Stimulated activated CD4-positive, alpha-beta T cell treated with anti-CD3 and anti-CD28 coated beads, Interleukin-12 subunit alpha, Interleukin-12 subunit beta, amount 100 ng/mL, for 4 hours (primary cell): ENCODE results near the gene GPATCH3.
"Not testable (repeated sequence)": the region's sequence is repeated elsewhere in the genome, so short reads cannot be mapped to it uniquely, and the experiment has no call there.

Experiments used
- DNase-seq: peaks from one replicate; pipeline ENCODE4 v3.0.0-alpha.2; 2020

Gene GPATCH3

GRCh38 chr1:26862781-26863684 lies 37.2 kb downstream of the GPATCH3 start, which contains the start of gene SFN:
SFN (plus strand) TSS chr1:26863149; CDS start chr1:26863213, 64 bp downstream.
- DNase-seq, result peak; percentile 42

GRCh38 chr1:26861889-26862378 lies 38.3 kb downstream of the GPATCH3 start:
- DNase-seq, result no peak

DNA sequence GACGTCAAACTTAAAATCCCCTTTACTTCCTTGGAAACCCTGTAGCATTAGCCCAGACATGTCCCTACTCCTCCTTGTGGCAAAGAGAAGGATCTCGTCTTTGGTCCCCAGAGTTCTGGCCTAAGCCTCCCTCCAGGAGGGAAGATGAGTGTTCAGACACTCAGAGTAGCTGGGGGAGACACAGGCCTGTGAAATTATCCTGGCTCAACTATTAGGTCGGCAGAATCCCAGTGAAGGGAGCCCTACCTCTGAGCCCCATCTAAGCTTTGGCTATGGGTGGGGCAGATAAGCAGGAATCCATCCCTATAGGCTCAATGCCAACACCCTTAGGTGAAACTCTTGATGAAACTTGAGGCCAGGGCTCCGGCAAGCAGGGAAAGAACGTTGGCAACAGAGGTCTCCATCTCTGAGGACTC lies 39.0 kb downstream of the GPATCH3 start:
- DNase-seq, result no peak

GRCh38 chr1:26858891-26859640 lies 41.2 kb downstream of the GPATCH3 start:
- DNase-seq, result no peak

DNA sequence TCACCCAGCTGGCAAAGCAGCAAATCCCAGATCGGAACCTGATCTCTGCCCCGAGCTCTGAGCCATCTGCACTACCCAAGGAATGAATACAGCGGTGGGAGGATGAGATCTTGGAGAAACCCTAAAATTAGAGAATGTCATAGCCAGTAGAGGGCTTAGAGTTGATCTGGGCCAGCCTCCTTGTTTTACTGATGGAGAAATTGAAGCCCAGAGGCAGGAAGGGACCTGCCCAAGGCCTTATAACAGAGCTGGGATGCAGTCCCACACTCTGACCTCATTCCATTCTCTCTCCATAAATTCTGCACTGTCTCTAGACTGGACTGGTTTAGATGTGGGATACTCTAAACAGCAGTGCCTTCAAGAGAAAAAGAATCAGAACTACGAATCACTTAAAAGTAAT lies 42.1 kb downstream of the GPATCH3 start:
- no peak for DNase-seq

- no peak for DNase-seq
These were observed 42.7 kb downstream of the GPATCH3 start for GRCh38 chr1:26857473-26858060.

DNA sequence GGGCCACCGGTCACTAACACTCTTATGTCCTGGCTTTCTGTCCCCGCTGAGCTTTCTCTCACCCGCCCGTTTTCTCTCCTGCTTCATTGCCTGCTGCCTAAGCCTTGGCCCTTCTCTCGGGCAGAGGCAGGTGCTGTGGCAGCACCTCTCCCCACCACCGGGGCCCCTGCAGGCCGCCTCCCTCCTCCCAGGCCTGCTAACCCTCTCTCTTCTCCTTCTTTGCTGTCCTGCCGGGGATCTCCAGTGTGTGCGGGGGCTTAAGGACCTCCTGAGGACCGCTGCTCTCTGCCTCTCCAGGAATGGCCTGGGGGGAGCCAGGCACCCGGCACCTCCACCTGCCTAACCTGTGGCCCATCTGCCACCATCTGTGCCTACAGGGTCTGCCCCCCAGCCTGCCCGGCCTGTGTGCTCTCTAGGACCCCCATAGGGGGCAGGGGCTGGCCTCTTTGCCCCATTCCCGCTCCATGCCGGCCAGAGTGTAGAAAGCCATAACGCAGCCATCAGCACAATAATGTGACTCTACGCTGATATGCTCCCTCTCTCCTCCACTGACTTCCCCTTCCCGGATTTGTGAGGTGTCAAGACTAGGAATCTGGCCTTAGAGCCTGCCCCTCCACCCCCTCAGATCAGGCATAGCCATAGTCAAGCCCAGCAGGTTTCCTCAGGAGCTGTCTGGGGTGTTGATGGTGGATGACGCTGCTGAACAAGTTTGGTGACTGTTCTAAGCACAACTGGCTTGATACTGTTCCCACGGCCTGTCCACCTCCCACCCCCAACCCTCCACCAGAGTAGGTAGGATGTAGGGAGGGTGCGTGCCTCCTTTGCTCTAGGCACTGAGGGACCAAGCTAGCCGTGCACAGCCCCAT lies 43.4 kb downstream of the GPATCH3 start:
- no peak for DNase-seq

DNA sequence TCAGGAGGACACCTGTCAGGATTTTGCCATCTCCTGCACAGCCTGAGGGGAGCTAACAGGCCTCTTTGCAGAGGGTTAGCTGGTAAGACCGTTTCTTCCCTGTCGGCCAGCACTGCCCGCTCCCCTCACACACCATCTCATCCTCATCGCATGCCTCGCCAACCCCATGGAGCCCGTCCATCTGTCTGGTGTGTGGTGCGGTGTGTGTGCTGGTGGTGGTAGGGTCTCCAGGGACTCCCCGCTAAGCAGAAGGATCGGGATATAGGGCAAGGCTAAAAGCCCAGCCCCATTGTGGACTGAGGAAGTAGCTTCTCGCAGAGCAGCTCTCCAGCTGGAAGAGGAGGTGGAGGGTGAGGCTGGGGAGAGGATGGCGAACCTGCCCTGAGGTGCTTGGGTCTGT lies 44.1 kb downstream of the GPATCH3 start:
- no peak for DNase-seq

- no peak for DNase-seq
These were observed 44.6 kb downstream of the GPATCH3 start for GRCh38 chr1:26855636-26856035.

- DNase-seq, result no peak
These were observed 45.4 kb downstream of the GPATCH3 start for GRCh38 chr1:26854906-26855305.

DNA sequence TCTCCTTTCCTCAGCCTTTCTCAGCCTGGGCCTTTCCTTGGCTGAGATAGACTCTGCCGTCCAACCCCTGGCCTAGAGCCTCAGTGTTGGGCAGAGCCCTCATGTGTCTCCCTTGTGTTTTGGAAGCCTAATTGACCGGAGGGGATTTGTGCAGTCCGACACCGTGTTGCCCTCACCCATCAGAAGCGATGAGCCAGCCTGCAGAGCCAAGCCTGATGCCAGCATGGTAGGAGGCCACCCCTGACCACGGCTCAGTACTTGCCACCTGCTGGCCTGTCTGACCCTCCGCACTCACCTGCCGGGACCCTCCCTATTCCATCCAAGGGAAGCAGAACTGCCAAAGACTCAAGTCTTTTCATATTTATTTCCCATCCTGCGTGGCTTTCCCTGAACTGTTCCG lies 46.7 kb downstream of the GPATCH3 start:
- DNase-seq, result no peak

- peak; percentile 81 for DNase-seq
These were observed 47.1 kb downstream of the GPATCH3 start for GRCh38 chr1:26853156-26853555.

- DNase-seq, result no peak
These were observed 47.6 kb downstream of the GPATCH3 start for GRCh38 chr1:26852701-26853100.

DNA sequence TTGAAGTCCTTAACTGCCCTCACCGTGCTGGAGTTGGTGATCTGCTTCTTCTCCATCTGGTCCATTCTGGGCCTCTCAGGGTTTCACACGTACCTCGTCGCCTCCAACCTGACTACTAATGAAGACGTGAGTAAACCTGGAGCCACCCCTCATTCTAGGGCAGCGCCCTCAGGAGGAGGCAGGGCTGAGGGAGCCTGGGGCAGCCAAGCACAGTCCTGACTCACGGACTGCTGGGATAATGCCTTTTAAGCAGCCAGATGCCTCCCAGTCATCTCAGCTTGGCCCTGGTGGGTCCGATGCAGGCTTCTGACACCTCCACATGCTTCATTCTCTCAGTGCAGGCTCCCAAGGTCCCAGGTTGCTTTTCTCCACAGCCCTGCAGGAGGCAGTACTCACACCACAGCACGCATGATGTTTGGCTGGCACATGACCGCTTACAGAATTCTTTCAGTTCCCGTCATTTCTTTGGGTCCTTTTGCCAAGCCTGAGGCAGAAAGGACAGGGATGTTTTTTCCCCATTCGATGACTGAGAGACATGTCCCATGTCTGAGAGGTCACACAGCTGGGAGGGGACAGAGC lies 49.1 kb downstream of the GPATCH3 start:
- no peak for DNase-seq

GRCh38 chr1:26848941-26849774 lies 51.1 kb downstream of the GPATCH3 start:
- DNase-seq, result no peak

GRCh38 chr1:26848499-26848898 lies 51.8 kb downstream of the GPATCH3 start:
- no peak for DNase-seq

DNA sequence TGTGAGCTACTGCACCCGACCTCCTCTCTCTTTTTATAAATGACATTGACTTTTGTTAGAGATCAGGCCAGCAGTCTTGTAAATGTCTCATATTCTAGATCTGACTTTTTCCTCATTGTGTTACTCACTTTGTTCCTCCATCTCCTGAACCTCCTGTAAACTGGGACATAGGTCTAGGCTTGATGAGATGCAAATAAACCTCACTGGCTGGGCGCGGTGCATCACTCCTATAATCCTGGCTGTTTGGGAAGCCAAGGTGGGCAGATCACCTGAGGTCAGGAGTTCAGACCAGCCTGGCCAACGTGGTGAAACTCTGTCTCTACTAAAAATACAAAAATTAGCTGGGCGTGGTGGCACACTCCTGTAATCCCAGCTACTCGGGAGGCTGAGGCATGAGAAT lies 52.4 kb downstream of the GPATCH3 start:
- not testable (repeated sequence) for DNase-seq

DNA sequence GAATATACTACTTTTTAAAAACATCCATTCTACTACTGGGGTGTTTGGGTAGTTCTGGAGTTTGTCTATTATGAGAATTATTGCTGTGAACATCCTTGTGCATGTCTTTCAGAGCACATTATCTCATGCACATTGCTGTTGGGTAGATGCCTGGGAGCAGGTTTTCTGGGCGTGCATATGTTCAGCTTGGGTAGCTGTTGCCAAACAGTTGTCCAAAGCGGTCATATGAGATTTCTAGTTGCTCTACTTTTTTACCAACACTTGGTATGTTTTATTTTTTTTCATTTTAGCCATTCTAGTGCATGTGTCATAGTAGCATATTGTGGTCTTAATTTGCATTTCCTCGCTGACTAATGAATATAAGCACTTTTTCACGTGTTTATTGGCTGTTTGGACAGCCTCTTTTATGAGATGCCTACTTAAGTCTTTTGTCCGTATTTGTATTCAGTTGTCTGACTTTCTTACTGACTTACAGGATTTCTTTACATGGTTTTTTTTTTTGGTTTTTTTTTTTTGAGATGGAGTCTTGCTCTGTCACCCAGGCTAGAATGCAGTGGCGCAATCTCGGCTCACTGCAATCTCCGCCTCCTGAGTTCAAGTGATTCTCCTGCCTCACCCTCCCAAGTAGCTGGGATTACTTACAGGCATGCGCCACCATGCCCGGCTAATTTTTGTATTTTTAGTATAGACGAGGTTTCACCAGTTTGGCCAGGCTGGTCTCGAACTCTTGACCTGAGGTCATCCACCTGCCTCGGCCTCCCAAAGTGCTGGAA lies 55.7 kb downstream of the GPATCH3 start:
- no peak for DNase-seq
